HCT116 (cell line): Measurements from ENCODE around the gene AURKAIP1. TPM values are rescaled to one million over a fixed set of nuclear protein-coding genes. Genes with fewer than 3 reads are reported as not detected.

Source experiments
- ATAC-seq: fragments of 200-7000 bp; cut with Tn5 transposase; 2 replicates; pipeline ENCODE4 v1.9.1; 2020; ENCODE audit warnings: mild to moderate bottlenecking, moderate library complexity
- BruUV-seq: library from RNA; stranded (reverse); fragments of 400-500 nt; replicated peaks from 2 replicates; lab custom pipeline; 2021; lab: Mats Ljungman, UMichigan
- CTCF ChIA-PET: fragments of 300-600 bp; sonication (Branson Sonifier 250); formaldehyde crosslinking; loops from one replicate; lab custom pipeline; 2021; ENCODE audit warnings: antibody characterized with exemption; lab: Charles Lee
- POLR2A ChIA-PET: fragments of 300-600, 350-600 bp; sonication (Branson Sonifier 250); formaldehyde crosslinking; loops from one replicate; lab custom pipeline; 2021; ENCODE audit warnings: antibody characterized with exemption; lab: Charles Lee
- RAD21 ChIA-PET, 2 experiments: fragments of 300-600 bp; sonication (Branson Sonifier 250); formaldehyde crosslinking; loops; one replicate each; lab custom pipeline; 2023; ENCODE audit warnings: low total read pairs in 2 of 2; ENCODE audit not compliant: uncharacterized antibody in 2 of 2, unreplicated experiment in 2 of 2, low non-redundant PET in 1 of 2; lab: Charles Lee
- DNase-seq: peaks from one replicate; pipeline ENCODE4 v3.0.0-alpha.2; 2010; ENCODE audit warnings: low read depth, low spot score
- H2AFZ ChIP-seq: fragments of 200-600 bp; shearing (Covaris generic), sonication (generic); 2 replicates; pipeline ENCODE4 v1.6.1; 2017; ENCODE audit warnings: low read depth, mixed run types, mixed read lengths, antibody characterized with exemption, low read length; ENCODE audit not compliant: poor library complexity, severe bottlenecking
- H3K27ac ChIP-seq: 2 replicates; pipeline ENCODE4 v1.5.1; 2012; ENCODE audit warnings: low read depth, low read length
- H3K27me3 ChIP-seq: fragments of 200-600 bp; sonication (generic); 2 replicates; pipeline ENCODE4 v1.6.1; 2016; ENCODE audit warnings: mixed run types, low read length, mixed read lengths; ENCODE audit not compliant: insufficient read depth
- H3K36me3 ChIP-seq, 2 experiments: fragments of 200-500 bp in 1 of 2; fragments of 200-600 bp in 1 of 2; sonication (Bioruptor generic) in 1 of 2; sonication (generic) in 1 of 2; 2 replicates each; pipeline versions ENCODE4 v1.5.1 to v1.6.1; 2014 to 2016; ENCODE audit warnings: low read length in 2 of 2, inconsistent platforms in 1 of 2, mixed read lengths in 1 of 2, mixed run types in 1 of 2; ENCODE audit not compliant: insufficient read depth in 2 of 2, control insufficient read depth in 1 of 2
- H3K4me1 ChIP-seq, 2 experiments: fragments of 200-600 bp in 1 of 2; sonication (generic) in 1 of 2; 2 replicates each; pipeline versions ENCODE4 v1.5.1 to v1.6.1; 2012 to 2017; ENCODE audit warnings: low read length in 2 of 2, inconsistent platforms in 1 of 2, mild to moderate bottlenecking in 1 of 2, mixed read lengths in 1 of 2, mixed run types in 1 of 2, moderate library complexity in 1 of 2; ENCODE audit not compliant: insufficient read depth in 2 of 2, control insufficient read depth in 1 of 2
- H3K4me2 ChIP-seq: fragments of 200-600 bp; sonication (generic); 2 replicates; pipeline ENCODE4 v1.6.1; 2017; ENCODE audit warnings: mixed run types, low read length, mixed read lengths
- H3K4me3 ChIP-seq, 2 experiments: fragments of 200-600 bp in 1 of 2; sonication (generic) in 1 of 2; replicated peaks in 1 of 2; 2 replicates each; pipeline ENCODE4 v1.5.1; 2011 to 2016; ENCODE audit warnings: low read length in 2 of 2, control low read depth in 1 of 2, low read depth in 1 of 2, mild to moderate bottlenecking in 1 of 2, mixed read lengths in 1 of 2, mixed run types in 1 of 2
- H3K79me2 ChIP-seq: fragments of 200-600 bp; sonication (generic); 2 replicates; pipeline ENCODE4 v1.6.1; 2017; ENCODE audit warnings: mild to moderate bottlenecking, mixed run types, low read length, moderate library complexity, mixed read lengths; ENCODE audit not compliant: insufficient read depth
- H3K9ac ChIP-seq: fragments of 200-600 bp; sonication (generic); 2 replicates; pipeline ENCODE4 v1.6.1; 2016; ENCODE audit warnings: low read length, mixed read lengths
- H3K9me2 ChIP-seq: fragments of 200-600 bp; sonication (generic), shearing (Covaris generic); 2 replicates; pipeline ENCODE4 v1.6.1; 2017; ENCODE audit warnings: mixed run types, mild to moderate bottlenecking, moderate library complexity; ENCODE audit not compliant: insufficient read depth
- H3K9me3 ChIP-seq, 2 experiments: fragments of 200-500 bp in 1 of 2; fragments of 200-600 bp in 1 of 2; sonication (Bioruptor generic) in 1 of 2; sonication (generic) in 1 of 2; 2 replicates each; pipeline ENCODE4 v1.6.1; 2014 to 2017; ENCODE audit warnings: low read length in 2 of 2, mixed read lengths in 2 of 2, inconsistent platforms in 1 of 2, low read depth in 1 of 2, mild to moderate bottlenecking in 1 of 2, mixed run types in 1 of 2, moderate library complexity in 1 of 2; ENCODE audit not compliant: control insufficient read depth in 1 of 2, insufficient read depth in 1 of 2
- H4K20me1 ChIP-seq: fragments of 200-600 bp; sonication (generic), shearing (Covaris generic); 2 replicates; pipeline ENCODE4 v1.6.1; 2017; ENCODE audit warnings: mixed run types, mild to moderate bottlenecking, moderate library complexity; ENCODE audit not compliant: insufficient read depth
- CTCF ChIP-seq, 3 experiments: fragments of 200-600 bp in 1 of 3; sonication (generic) in 1 of 3; IDR thresholded peaks in 2 of 3; conservative IDR thresholded peaks in 1 of 3; 2 replicates each; pipeline ENCODE4 v1.5.1; 2012 to 2017; ENCODE audit warnings: low read depth in 2 of 3, low read length in 2 of 3, antibody characterized with exemption in 1 of 3, borderline replicate concordance in 1 of 3, control low read depth in 1 of 3, mild to moderate bottlenecking in 1 of 3, mixed read lengths in 1 of 3, mixed run types in 1 of 3, moderate library complexity in 1 of 3; ENCODE audit not compliant: insufficient read depth in 1 of 3
- POLR2A ChIP-seq: IDR thresholded peaks from 2 replicates; pipeline ENCODE4 v1.7.0; 2011; ENCODE audit warnings: borderline replicate concordance; ENCODE audit not compliant: insufficient read depth, insufficient read length; ENCODE audit errors: extremely low read depth
- YY1 ChIP-seq: IDR thresholded peaks from 2 replicates; pipeline ENCODE4 v1.6.1; 2011; ENCODE audit warnings: low read length, low read depth, moderate library complexity, mild to moderate bottlenecking; ENCODE audit not compliant: insufficient replicate concordance; ENCODE audit errors: extremely low read depth
- intact Hi-C: fragments of 100-400 bp; cut with micrococcal nuclease; formaldehyde crosslinking; loops from 2 replicates; pipeline ENCODE4 v1.10.0; 2022
- total RNA-seq: library from RNA; stranded (reverse); gene quantifications from one replicate; pipeline ENCODE4 v1.2.1, GENCODE V29; 2021; ENCODE audit not compliant: unreplicated experiment

AURKAIP1 gene
- total RNA-seq, 1 experiment from 2014 or later = 200 TPM

GRCh38 chr1:1402072-1402900 lies 27.3 kb upstream of the AURKAIP1 start:
- H3K9me2 ChIP-seq = no peaks in the 10 kb centered on the region
- DNase-seq (peak; percentile 52), ATAC-seq (peak; percentile 19; the same call in 1 of the 2 replicates)
- intact Hi-C loops = loop anchor here (2.0 kb wide), 1 partner anchor 39 kb away; no protein-coding TSS in a partner anchor
- no peak overlapping the region for H3K4me3 ChIP-seq
- H3K36me3 ChIP-seq = peaks cover 20 to 49% of the 10 kb centered on the region in 2 experiments
- no TSS peak for BruUV-seq
- peak overlapping the region; percentile 86 for H3K27ac ChIP-seq
- H3K27me3 ChIP-seq = no peaks in the 10 kb centered on the region
- no peak overlapping the region for H2AFZ ChIP-seq
- peaks cover 85% of the 10 kb centered on the region for H3K79me2 ChIP-seq
- CTCF ChIA-PET = interaction anchor here (1.0 to 1.6 kb wide), 6 partner anchors 12 to 102 kb away, joined by 3 to 9 read pairs (median 4); partner anchors contain the start of gene AURKAIP1
- peaks cover 5% of the 10 kb centered on the region; the same call in 1 of the 2 replicates for H4K20me1 ChIP-seq
- H3K4me2 ChIP-seq = peak overlapping the region; percentile 98; the same call in 1 of the 2 replicates
- no peaks in the 10 kb centered on the region for H3K9me3 ChIP-seq
- H3K9ac ChIP-seq = no peak overlapping the region
- TF ChIP-seq POLR2A (no peak), CTCF (IDR thresholded peaks at IDR 0.05 in 2 of 3, conservative IDR thresholded peaks at IDR 0.05 in 1 of 3; ENCODE audit: borderline replicate concordance in 1 of 3, insufficient read depth in 1 of 3, low read depth in 2 of 3, low read length in 2 of 3) (peak in 2 of 3 experiments; percentile 87; a peak in 4 of 6 replicates), YY1 (peak; percentile 17)
- TF ChIP-seq, all 23 proteins: peak for 2
- ChIA-PET POLR2A (interaction anchor here (0.7 kb wide), 1 partner anchor 9 kb away, joined by 3 read pairs; no protein-coding TSS in a partner anchor), RAD21 (no interaction called here)
- peaks cover 19 to 56% of the 10 kb centered on the region in 2 experiments for H3K4me1 ChIP-seq
